Measurements from ENCODE around the gene EFNB3. TPM values are rescaled to one million over a fixed set of nuclear protein-coding genes. Genes with fewer than 3 reads are reported as not detected.

The EFNB3 gene
- total RNA-seq, 1 donor from 2014 or later: 5.8 TPM

- Mint-ChIP-seq H3K27ac (no peak overlapping the region), H3K4me1 (peaks cover 9% of the 10 kb centered on the region), H3K27me3 (ENCODE audit: insufficient read depth, low read depth) (peaks cover 5% of the 10 kb centered on the region), H3K36me3 (peaks cover 45% of the 10 kb centered on the region), H3K9me3 (peaks cover 8% of the 10 kb centered on the region), H3K4me3 (no peak overlapping the region)
- Histone ChIP-seq H3F3A (ENCODE audit: low read depth) (no peaks in the 10 kb centered on the region), H3K4me2 (no peak overlapping the region), H3K9me3 (ENCODE audit: low read depth) (peaks cover 4% of the 10 kb centered on the region), H3K4me3 (no peak overlapping the region), H3K36me3 (peaks cover 11% of the 10 kb centered on the region), H3K27ac (no peak overlapping the region), H3K4me1 (peaks cover 16% of the 10 kb centered on the region), H4K20me1 (ENCODE audit: low read depth) (peaks cover 19% of the 10 kb centered on the region), H3K27me3 (no peaks in the 10 kb centered on the region), H2AFZ (replicated peaks) (no peak overlapping the region), H3K9ac (no peak overlapping the region), H3K79me2 (ENCODE audit: low read depth) (peaks cover 32% of the 10 kb centered on the region)
- no peak for DNase-seq (ENCODE audit: low spot score)
- TF ChIP-seq EZH2phosphoT487 (IDR thresholded peaks at IDR 0.05): no peak
- no peak for TF ChIP-seq EZH2 (IDR thresholded peaks at IDR 0.05)
- no peak for TF ChIP-seq CTCF (IDR thresholded peaks at IDR 0.05)
Observed at GRCh38 chr17:7674934-7675333, 30.1 kb upstream of the EFNB3 start.

GRCh38 chr17:7676533-7676932 lies 28.5 kb upstream of the EFNB3 start:
- Mint-ChIP-seq H3K4me1 (peaks cover 9% of the 10 kb centered on the region), H3K9me3 (peaks cover 8% of the 10 kb centered on the region), H3K27me3 (ENCODE audit: insufficient read depth, low read depth) (peaks cover 5% of the 10 kb centered on the region), H3K27ac (no peak overlapping the region), H3K4me3 (no peak overlapping the region), H3K36me3 (peaks cover 38% of the 10 kb centered on the region)
- Histone ChIP-seq H3K4me2 (peak overlapping the region; percentile 54), H3K27me3 (no peaks in the 10 kb centered on the region), H3K9ac (no peak overlapping the region), H4K20me1 (ENCODE audit: low read depth) (peaks cover 19% of the 10 kb centered on the region), H3K79me2 (ENCODE audit: low read depth) (peaks cover 48% of the 10 kb centered on the region), H3K4me1 (peaks cover 16% of the 10 kb centered on the region), H3K27ac (no peak overlapping the region), H3F3A (ENCODE audit: low read depth) (no peaks in the 10 kb centered on the region), H3K9me3 (ENCODE audit: low read depth) (peaks cover 4% of the 10 kb centered on the region), H2AFZ (replicated peaks) (no peak overlapping the region), H3K36me3 (peaks cover 11% of the 10 kb centered on the region), H3K4me3 (no peak overlapping the region)
- no peak for DNase-seq (ENCODE audit: low spot score)
- TF ChIP-seq CTCF (IDR thresholded peaks at IDR 0.05): no peak
- TF ChIP-seq EZH2 (IDR thresholded peaks at IDR 0.05): no peak
- no peak for TF ChIP-seq EZH2phosphoT487 (IDR thresholded peaks at IDR 0.05)

DNA sequence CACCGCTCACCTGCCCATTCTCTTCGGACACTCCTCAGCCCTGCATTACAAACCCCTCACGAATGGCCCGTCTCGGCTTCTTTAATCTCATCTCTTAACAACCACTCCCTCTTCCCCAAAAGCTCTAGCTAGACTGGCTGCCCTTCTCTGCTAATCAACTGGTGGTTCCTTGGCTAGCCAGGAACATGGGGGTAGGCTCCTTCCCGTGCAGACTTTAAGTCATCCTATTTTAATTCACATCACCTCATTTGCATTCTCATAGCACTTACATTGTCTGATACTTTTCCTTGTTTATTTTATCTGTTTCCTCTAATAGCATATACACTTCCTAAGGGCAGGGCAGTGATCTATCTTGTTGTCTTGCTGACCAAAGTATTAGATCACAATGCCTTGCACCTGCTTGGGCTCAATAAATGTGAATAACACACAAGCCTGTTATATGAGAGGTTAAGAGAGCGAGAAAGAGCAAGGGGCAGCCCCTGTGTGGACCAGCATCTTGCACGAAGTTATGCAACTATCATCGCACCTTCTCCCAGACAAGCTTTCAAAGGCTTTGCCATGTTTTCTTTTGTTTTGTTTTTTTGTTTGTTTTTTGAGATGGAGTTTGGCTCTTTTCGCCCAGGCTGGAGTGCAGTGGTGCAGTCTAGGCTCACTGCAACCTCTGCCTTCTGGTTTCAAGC lies 27.5 kb upstream of the EFNB3 start:
- no peak overlapping the region for H3K4me3 Mint-ChIP-seq
- peaks cover 58% of the 10 kb centered on the region for H3K79me2 ChIP-seq (ENCODE audit: low read depth)
- H3K27ac Mint-ChIP-seq: no peak overlapping the region
- peak; percentile 25 for DNase-seq (ENCODE audit: low spot score)
- H4K20me1 ChIP-seq (ENCODE audit: low read depth): peaks cover 19% of the 10 kb centered on the region
- peaks cover 16% of the 10 kb centered on the region for H3K4me1 ChIP-seq
- peaks cover 4% of the 10 kb centered on the region for H3F3A ChIP-seq (ENCODE audit: low read depth)
- H3K27me3 ChIP-seq: no peaks in the 10 kb centered on the region
- H3K27me3 Mint-ChIP-seq (ENCODE audit: insufficient read depth, low read depth): peaks cover 5% of the 10 kb centered on the region
- H3K9ac ChIP-seq: no peak overlapping the region
- peak overlapping the region; percentile 54 for H3K4me2 ChIP-seq
- TF ChIP-seq CTCF (IDR thresholded peaks at IDR 0.05) (no peak), EZH2phosphoT487 (IDR thresholded peaks at IDR 0.05) (no peak), EZH2 (IDR thresholded peaks at IDR 0.05) (no peak)
- H3K27ac ChIP-seq: peak overlapping the region; percentile 5
- H2AFZ ChIP-seq (replicated peaks): no peak overlapping the region
- peaks cover 9% of the 10 kb centered on the region for H3K4me1 Mint-ChIP-seq
- peaks cover 37% of the 10 kb centered on the region for H3K36me3 Mint-ChIP-seq
- H3K9me3 Mint-ChIP-seq: peaks cover 8% of the 10 kb centered on the region
- peaks cover 4% of the 10 kb centered on the region for H3K9me3 ChIP-seq (ENCODE audit: low read depth)
- H3K36me3 ChIP-seq: peaks cover 11% of the 10 kb centered on the region
- H3K4me3 ChIP-seq: peak overlapping the region; percentile 12

Data from neural progenitor cell (in vitro differentiated cells).